Adipocyte (in vitro differentiated cells): ENCODE measurements around the gene SPG7.
A peak's percentile ranks its signal among the peaks of the same experiment; 100 is the strongest.

ENCODE experiments used
- DNase-seq: peaks from one replicate; pipeline ENCODE4 v3.0.0-alpha.2; 2015; ENCODE audit warnings: low read depth
- H3K27me3 ChIP-seq: replicated peaks from 2 replicates; pipeline ENCODE4 v1.7.0; 2013; ENCODE audit warnings: mild to moderate bottlenecking, low read length, moderate library complexity; ENCODE audit not compliant: control insufficient read depth, insufficient read depth
- H3K36me3 ChIP-seq: 2 replicates; pipeline ENCODE4 v1.7.0; 2013; ENCODE audit warnings: low read length, mild to moderate bottlenecking, moderate library complexity; ENCODE audit not compliant: control insufficient read depth, insufficient read depth, severe bottlenecking
- H3K4me1 ChIP-seq: 2 replicates; pipeline ENCODE4 v1.7.0; 2013; ENCODE audit warnings: mild to moderate bottlenecking, low read length, moderate library complexity; ENCODE audit not compliant: control insufficient read depth, insufficient read depth
- H3K4me3 ChIP-seq: 2 replicates; pipeline ENCODE4 v1.7.0; 2013; ENCODE audit warnings: mild to moderate bottlenecking, low read length, moderate library complexity
- H3K9ac ChIP-seq: 2 replicates; pipeline ENCODE4 v1.7.0; 2013; ENCODE audit warnings: mild to moderate bottlenecking, low read length, moderate library complexity
- H3K9me3 ChIP-seq: 2 replicates; pipeline ENCODE4 v1.7.0; 2013; ENCODE audit warnings: mild to moderate bottlenecking, low read length, moderate library complexity; ENCODE audit not compliant: control insufficient read depth

The SPG7 gene

DNA sequence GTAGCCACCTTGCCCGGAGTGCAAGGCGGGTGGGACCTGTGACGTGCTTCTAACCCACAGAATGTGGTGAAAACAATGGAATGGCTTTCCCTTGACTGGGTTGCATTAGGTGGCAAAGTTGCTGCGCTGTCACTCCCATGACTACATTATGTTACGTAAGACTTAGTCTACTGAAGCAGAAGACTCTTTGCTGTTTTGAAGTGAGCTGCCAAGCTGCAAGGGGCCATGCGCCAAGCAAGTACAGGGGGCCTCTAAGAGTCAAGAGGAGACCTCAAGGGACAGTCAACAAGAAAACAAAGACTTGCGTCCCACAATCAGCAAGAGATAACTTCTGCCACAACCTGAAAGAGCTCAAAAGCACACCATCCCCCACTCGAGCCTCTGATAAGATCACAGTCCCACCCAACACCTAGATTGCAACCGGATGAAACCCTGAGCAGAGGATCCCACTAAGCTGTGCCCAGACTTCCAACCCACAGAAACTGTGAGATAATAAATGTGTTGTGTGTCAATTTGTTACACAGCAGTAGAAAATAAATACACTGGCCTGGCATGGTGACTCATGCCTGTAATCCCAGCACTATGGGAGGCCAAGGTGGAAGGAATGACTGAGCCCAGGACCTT lies 34.3 kb upstream of the SPG7 start:
- no peak for DNase-seq
- Histone ChIP-seq H3K9me3 (no peaks in the 10 kb centered on the region), H3K9ac (no peak overlapping the region), H3K4me1 (peaks cover 57% of the 10 kb centered on the region), H3K4me3 (peak overlapping the region; percentile 2), H3K27me3 (no peaks in the 10 kb centered on the region), H3K36me3 (no peaks in the 10 kb centered on the region)

DNA sequence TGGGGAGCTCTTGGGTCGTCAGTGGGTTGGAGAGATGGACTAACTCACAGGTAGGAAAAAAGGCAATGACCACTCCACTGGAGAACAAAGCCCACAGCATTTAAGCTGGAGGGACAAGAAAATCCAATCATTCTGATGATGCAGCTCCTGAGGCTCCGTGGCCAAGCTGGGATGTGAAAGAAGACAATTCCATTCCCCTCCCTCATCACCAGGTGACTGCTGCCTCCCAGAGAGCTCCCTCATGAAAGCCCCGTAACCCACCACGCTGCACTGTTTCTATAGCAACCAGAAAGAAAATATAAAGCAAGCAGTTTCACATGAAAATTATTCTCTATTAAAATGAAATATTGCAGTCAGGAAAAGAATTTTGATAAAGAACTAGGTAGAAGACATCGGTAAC lies 33.1 kb upstream of the SPG7 start:
- peaks cover 53% of the 10 kb centered on the region for H3K4me1 ChIP-seq
- no peak overlapping the region for H3K9ac ChIP-seq
- no peak for DNase-seq
- no peaks in the 10 kb centered on the region for H3K36me3 ChIP-seq
- H3K4me3 ChIP-seq = no peak overlapping the region
- H3K27me3 ChIP-seq = no peaks in the 10 kb centered on the region
- no peaks in the 10 kb centered on the region for H3K9me3 ChIP-seq

DNA sequence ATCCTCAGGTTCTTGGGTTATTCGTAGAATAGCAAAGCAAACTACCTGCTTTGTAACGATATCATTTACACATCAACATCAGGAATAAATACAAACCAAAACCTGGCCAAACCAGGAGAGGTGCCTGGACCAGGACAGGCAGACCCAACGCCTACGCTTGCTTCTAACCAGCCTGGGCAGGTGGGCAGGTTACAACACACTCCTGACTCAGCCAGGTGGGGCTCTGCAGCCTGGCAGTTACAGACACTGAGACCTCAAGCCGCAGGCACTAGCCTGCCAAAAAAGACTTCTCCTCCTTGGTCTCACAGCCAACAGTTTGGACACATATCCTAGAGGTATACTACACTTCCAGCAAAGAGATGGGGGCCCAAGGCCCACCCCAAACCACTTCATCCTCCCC lies 31.8 kb upstream of the SPG7 start:
- no peaks in the 10 kb centered on the region for H3K9me3 ChIP-seq
- no peak overlapping the region for H3K4me3 ChIP-seq
- no peak for DNase-seq
- H3K9ac ChIP-seq = no peak overlapping the region
- peaks cover 52% of the 10 kb centered on the region for H3K4me1 ChIP-seq
- H3K36me3 ChIP-seq = no peaks in the 10 kb centered on the region
- H3K27me3 ChIP-seq = no peaks in the 10 kb centered on the region

DNA sequence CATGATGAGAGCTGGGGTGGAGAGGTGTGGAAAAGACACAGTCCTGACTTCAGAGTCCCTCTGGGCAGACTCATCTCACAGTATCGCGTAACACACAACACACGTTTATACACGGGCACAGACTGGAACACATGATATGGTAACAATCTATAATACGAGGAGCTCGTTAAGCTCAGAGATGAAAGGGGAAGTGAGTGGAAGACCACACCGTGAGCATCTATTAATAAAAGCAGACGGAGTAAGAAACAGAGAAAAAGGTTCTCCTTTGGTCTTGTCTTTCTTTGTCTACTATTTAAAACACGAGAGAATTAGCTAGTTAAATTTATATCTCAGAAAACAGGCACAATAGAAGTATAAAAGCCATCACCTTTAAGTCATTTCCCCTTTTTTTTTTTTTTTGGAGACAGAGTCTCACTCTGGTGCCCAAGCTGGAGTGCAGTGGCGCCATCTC lies 31.4 kb upstream of the SPG7 start:
- no peak for DNase-seq
- no peaks in the 10 kb centered on the region for H3K27me3 ChIP-seq
- no peak overlapping the region for H3K9ac ChIP-seq
- H3K4me3 ChIP-seq = no peak overlapping the region
- H3K36me3 ChIP-seq = no peaks in the 10 kb centered on the region
- peaks cover 54% of the 10 kb centered on the region for H3K4me1 ChIP-seq
- H3K9me3 ChIP-seq = no peaks in the 10 kb centered on the region

DNA sequence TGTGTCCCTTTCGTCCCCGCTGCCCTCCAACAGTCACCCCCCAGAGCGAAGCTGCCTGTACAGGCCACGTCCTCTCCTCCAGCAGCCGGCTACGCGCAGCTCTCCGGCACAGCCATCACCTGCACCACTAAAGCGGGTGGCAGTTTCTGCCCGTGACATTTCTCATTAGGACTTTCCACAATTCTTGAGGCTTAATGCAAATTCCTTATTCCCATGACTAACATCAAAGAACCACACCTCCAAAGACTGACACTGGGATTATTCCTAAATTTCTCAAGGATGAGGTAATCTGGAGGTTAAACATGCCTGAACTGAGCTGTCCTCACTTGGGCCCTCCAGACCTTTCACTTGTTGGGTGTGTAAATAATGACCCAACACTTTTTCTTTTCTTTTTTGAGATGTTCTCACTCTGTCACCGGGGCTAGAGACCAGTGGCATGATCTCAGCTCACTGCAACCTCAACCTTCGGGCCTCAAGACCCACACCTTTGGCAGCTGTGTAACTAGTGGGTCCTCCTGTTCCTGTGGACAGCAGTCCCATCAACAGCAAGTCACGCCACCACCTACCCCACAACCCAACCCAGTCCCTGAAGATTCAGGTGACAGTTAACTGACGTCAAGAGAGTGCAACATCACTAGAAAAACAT lies 29.5 kb upstream of the SPG7 start:
- H3K36me3 ChIP-seq = no peaks in the 10 kb centered on the region
- H3K4me1 ChIP-seq = peaks cover 52% of the 10 kb centered on the region
- DNase-seq = no peak
- H3K27me3 ChIP-seq = no peaks in the 10 kb centered on the region
- H3K4me3 ChIP-seq = no peak overlapping the region
- H3K9me3 ChIP-seq = no peaks in the 10 kb centered on the region
- H3K9ac ChIP-seq = no peak overlapping the region

DNA sequence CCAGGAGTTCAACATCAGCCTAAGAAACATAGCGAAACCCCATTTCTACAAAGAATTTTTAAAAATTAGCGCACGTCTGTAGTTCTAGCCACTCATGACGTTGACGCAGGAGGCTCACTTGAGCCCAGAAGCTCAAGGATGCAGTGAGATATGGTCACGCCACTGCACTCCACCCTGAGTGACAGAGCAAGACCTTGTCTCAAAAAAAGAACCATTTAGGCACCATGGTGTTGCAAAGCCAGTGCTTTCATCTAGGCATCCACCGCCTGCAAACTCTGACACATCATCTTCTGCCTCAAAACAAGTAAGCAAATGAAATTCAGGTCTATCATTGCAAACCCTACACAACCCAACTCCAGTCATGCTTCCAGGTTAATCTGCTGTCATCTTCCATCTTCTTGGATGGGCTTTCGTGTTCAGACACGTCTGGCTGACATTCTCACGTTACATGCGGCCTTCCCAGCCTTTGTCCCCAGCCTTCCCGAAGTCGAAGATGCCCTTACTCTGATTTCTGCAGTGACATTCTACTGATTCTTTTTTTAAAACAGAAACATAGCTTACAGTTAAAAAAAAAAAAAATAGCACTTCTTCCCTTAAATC lies 26.7 kb upstream of the SPG7 start:
- no peak for DNase-seq
- H3K9me3 ChIP-seq = no peaks in the 10 kb centered on the region
- H3K27me3 ChIP-seq = no peaks in the 10 kb centered on the region
- peaks cover 71% of the 10 kb centered on the region for H3K4me1 ChIP-seq
- H3K9ac ChIP-seq = no peak overlapping the region
- H3K4me3 ChIP-seq = no peak overlapping the region
- H3K36me3 ChIP-seq = no peaks in the 10 kb centered on the region

DNA sequence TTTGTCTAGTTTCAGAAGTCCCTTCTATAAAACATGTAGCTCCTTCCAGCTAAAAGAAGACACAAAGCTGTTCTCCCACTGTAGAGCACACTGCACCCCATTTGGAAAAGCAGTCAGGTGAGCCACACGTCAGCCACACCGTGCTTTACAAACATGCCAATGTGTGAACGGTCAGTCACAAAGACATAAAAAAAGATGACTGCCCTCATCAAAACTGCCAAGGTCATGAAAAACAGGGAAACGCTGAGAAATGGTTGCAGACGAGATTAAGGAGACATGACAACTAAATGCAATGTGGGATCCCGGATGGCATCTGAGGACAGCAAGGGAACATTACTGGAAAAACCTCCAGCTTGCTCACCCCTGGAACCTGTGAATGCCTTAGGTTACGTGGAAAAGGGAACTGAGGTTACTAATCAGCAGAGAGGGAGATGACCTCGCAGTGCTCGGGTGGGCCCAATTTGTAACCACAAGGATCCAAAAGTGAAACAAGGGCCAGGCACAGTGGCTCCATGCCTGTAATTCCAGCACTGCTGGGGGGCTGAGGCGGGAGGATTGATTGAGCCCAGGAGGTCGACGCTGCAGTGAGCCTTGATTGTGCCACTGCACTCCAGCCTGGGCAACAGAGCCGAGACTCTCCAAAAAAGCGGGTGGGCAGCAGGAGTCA lies 25.9 kb upstream of the SPG7 start:
- Histone ChIP-seq H3K9me3 (no peaks in the 10 kb centered on the region), H3K4me3 (no peak overlapping the region), H3K4me1 (peaks cover 72% of the 10 kb centered on the region), H3K27me3 (no peaks in the 10 kb centered on the region), H3K36me3 (no peaks in the 10 kb centered on the region), H3K9ac (no peak overlapping the region)
- no peak for DNase-seq

DNA sequence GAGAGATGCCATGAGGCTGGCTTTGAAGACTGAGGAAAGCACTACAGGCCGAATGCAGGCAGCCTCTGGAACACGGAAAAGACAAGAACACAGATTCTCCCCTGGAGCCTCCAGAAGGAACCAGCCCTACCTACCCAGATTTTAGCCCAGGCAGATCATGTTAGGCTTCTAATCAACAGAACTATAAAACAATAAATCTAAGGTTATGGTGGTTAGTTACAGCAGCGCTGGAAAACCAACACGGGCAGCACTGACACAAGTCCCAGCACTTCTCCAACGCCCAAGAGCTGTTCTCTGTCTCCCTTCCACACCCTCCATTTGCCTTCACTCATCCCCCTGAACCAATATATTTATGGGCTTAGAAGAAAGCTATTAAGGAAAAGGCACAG lies 25.4 kb upstream of the SPG7 start:
- no peaks in the 10 kb centered on the region for H3K36me3 ChIP-seq
- no peak overlapping the region for H3K4me3 ChIP-seq
- H3K4me1 ChIP-seq = peaks cover 74% of the 10 kb centered on the region
- no peak overlapping the region for H3K9ac ChIP-seq
- no peak for DNase-seq
- H3K27me3 ChIP-seq = no peaks in the 10 kb centered on the region
- no peaks in the 10 kb centered on the region for H3K9me3 ChIP-seq

DNA sequence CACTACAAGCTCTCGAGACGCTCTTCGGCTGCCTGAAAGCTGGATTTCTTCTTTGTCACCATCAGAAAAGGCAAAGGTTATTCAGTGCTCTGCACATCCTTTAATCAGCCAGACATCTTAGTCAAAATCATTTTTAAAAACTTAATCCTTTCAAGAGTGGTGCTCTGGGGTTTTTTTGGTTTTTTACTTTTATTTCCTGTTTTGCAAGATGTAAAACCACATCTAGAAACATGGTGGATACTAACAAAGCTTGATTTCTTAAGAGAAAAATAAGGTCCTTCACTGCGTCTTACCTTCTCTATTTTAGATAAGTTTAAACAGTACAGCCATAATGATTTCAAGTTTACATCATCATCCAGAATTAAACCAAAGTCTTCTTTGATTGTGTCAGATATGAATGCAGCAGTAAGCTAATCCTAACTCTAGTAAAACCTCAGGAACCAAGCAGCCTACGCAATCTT lies 24.1 kb upstream of the SPG7 start:
- no peak overlapping the region for H3K9ac ChIP-seq
- no peak overlapping the region for H3K4me3 ChIP-seq
- peak; percentile 25 for DNase-seq
- H3K36me3 ChIP-seq = no peaks in the 10 kb centered on the region
- peaks cover 72% of the 10 kb centered on the region for H3K4me1 ChIP-seq
- no peaks in the 10 kb centered on the region for H3K9me3 ChIP-seq
- H3K27me3 ChIP-seq = no peaks in the 10 kb centered on the region

DNA sequence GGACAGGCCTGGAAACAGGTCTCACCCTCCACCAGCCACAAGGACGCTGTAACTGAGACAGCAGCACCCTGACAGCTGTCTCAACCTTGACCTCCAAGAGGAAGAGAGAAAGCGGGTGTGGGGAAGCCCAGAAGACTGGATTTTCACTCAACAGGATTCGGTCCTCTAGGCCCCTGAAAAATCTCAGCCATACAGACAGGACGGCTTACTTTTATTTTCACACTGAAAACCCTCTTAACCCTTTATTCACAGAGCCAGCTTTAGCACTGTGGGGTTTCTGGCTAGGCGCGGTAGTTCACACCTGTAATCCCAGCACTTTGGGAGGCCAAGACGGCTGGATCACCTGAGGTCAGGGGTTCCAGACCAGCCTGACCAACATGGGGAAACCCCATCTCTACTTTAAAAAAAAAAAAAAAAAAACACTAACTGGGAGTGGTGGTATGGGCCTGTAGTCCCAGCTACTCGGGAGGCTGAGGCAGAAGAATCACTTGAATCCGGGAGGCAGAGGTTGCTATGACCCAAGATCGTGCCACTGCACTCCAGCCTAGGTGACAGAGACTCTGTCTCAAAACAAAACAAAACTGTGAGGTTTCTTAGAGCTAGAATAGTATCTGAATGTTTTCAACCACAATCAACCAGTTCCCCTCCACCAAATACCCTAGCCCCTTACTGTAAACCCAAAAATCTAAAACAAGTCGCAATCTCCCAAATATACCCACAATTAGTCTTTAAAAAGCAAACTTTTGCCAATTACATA lies 23.1 kb upstream of the SPG7 start:
- no peak for DNase-seq
- Histone ChIP-seq H3K4me1 (peaks cover 72% of the 10 kb centered on the region), H3K36me3 (no peaks in the 10 kb centered on the region), H3K27me3 (no peaks in the 10 kb centered on the region), H3K4me3 (no peak overlapping the region), H3K9ac (no peak overlapping the region), H3K9me3 (no peaks in the 10 kb centered on the region)
